HL-60 (cell line): ENCODE measurements around the gene FOXN1.

Experiments
- CTCF ChIP-seq: IDR thresholded peaks from one replicate; pipeline ENCODE4 v1.5.1; 2011; ENCODE audit warnings: low read length, control low read depth, inconsistent platforms; ENCODE audit not compliant: insufficient read depth
- REST ChIP-seq: IDR thresholded peaks from 2 replicates; pipeline ENCODE4 v1.6.1; 2012; ENCODE audit warnings: low read depth; ENCODE audit not compliant: insufficient replicate concordance

GRCh38 chr17:28533091-28533807 is 27.1 kb downstream of the FOXN1 start:
- TF ChIP-seq CTCF (no peak), REST (no peak)
